ENCODE measurements around the gene RHOC. TPM values are rescaled to one million over a fixed set of nuclear protein-coding genes. Genes with fewer than 3 reads are reported as not detected.

Gene RHOC
- total RNA-seq, 1 experiment from 2014 or later = 154 TPM

- H3K27me3 ChIP-seq (ENCODE audit: insufficient read depth, low read length) = no peaks in the 10 kb centered on the region
- ChIA-PET CTCF (interaction anchor here (3.1 to 4.3 kb wide), 2 partner anchors 91 to 322 kb away, joined by 22 to 114 read pairs; no protein-coding TSS in a partner anchor), RAD21 (ENCODE audit: low non-redundant PET in 1 of 2, low total read pairs in 2 of 2, uncharacterized antibody in 2 of 2, unreplicated experiment in 2 of 2) (interaction anchor here in 1 of 2 experiments (1.2 kb wide), 1 partner anchor 322 kb away, joined by 3 read pairs; no protein-coding TSS in a partner anchor), POLR2A (interaction anchor here (2.1 kb wide), 1 partner anchor 9 kb away, joined by 6 read pairs; no protein-coding TSS in a partner anchor)
- no peak overlapping the region for H2AFZ ChIP-seq (ENCODE audit: low read depth, low read length, poor library complexity, severe bottlenecking)
- DNase-seq (ENCODE audit: low read depth, low spot score) (no peak), ATAC-seq (no peak)
- peak overlapping the region; percentile 58 to 75 for H3K4me3 ChIP-seq (replicated peaks in 1 of 2; ENCODE audit: low read depth in 1 of 2, low read length in 2 of 2)
- peak overlapping the region; percentile 72 for H3K9ac ChIP-seq (ENCODE audit: low read length)
- no peaks in the 10 kb centered on the region for H3K9me3 ChIP-seq (ENCODE audit: control insufficient read depth in 1 of 2, insufficient read depth in 1 of 2, low read depth in 1 of 2, low read length in 2 of 2)
- no TSS peak for BruUV-seq (replicated peaks)
- H3K79me2 ChIP-seq (ENCODE audit: insufficient read depth, low read length) = no peaks in the 10 kb centered on the region
- TF ChIP-seq ATF3 (IDR thresholded peaks at IDR 0.05) = no peak
- no peak for TF ChIP-seq TCF7L2 (IDR thresholded peaks at IDR 0.05; ENCODE audit: borderline replicate concordance, extremely low read depth, insufficient read depth, insufficient read length)
- no peak for TF ChIP-seq EGR1 (IDR thresholded peaks at IDR 0.05; ENCODE audit: low read depth)
- no peak for TF ChIP-seq FOSL1 (IDR thresholded peaks at IDR 0.05; ENCODE audit: low read depth)
- TF ChIP-seq POLR2A (IDR thresholded peaks at IDR 0.05; ENCODE audit: borderline replicate concordance, extremely low read depth, insufficient read depth, insufficient read length) = no peak
- TF ChIP-seq CTCF (IDR thresholded peaks at IDR 0.05 in 2 of 3, conservative IDR thresholded peaks at IDR 0.05 in 1 of 3; ENCODE audit: borderline replicate concordance in 1 of 3, insufficient read depth in 1 of 3, low read depth in 2 of 3, low read length in 2 of 3) = no peak
- no peak for TF ChIP-seq POLR2AphosphoS5 (IDR thresholded peaks at IDR 0.05; ENCODE audit: low read depth, low read length)
- no peak for TF ChIP-seq SIN3A (IDR thresholded peaks at IDR 0.05; ENCODE audit: low read depth)
- no peak for TF ChIP-seq EZH2phosphoT487 (IDR thresholded peaks at IDR 0.05; ENCODE audit: borderline replicate concordance)
- TF ChIP-seq YY1 (IDR thresholded peaks at IDR 0.05; ENCODE audit: extremely low read depth, insufficient replicate concordance, low read depth, low read length) = no peak
- no peak for TF ChIP-seq EZH2 (IDR thresholded peaks at IDR 0.05)
- TF ChIP-seq JUND (IDR thresholded peaks at IDR 0.05) = no peak
- no peak for TF ChIP-seq ZFX (IDR thresholded peaks at IDR 0.05)
- TF ChIP-seq SRF (IDR thresholded peaks at IDR 0.05; ENCODE audit: low read depth) = no peak
- intact Hi-C loops (cut with micrococcal nuclease) = no loop called here
- H3K4me1 ChIP-seq (ENCODE audit: control insufficient read depth in 1 of 2, insufficient read depth in 2 of 2, low read length in 2 of 2) = peaks cover 18 to 33% of the 10 kb centered on the region in 2 experiments
- H3K27ac ChIP-seq (ENCODE audit: low read depth, low read length) = no peak overlapping the region; the same call in 1 of the 2 replicates
- H3K4me2 ChIP-seq (ENCODE audit: low read length) = peak overlapping the region; percentile 99
- no peaks in the 10 kb centered on the region for H3K36me3 ChIP-seq (ENCODE audit: control insufficient read depth in 1 of 2, insufficient read depth in 2 of 2, low read length in 2 of 2)
- no peaks in the 10 kb centered on the region for H3K9me2 ChIP-seq (ENCODE audit: insufficient read depth)
- no peaks in the 10 kb centered on the region for H4K20me1 ChIP-seq (ENCODE audit: insufficient read depth)
Observed at GRCh38 chr1:112713466-112714312, 6.8 kb upstream of the RHOC start.

All from HCT116 (cell line).